H1 (cell line): ENCODE results near the gene AHDC1. TPM values are rescaled to one million over a fixed set of nuclear protein-coding genes. Genes with fewer than 3 reads are reported as not detected.
A peak's percentile ranks its signal among the peaks of the same experiment; 100 is the strongest.

Experiments used
- CTCF ChIA-PET: fragments of 300-600 bp; sonication (Branson Sonifier 250); formaldehyde crosslinking; loops from one replicate; lab custom pipeline; 2021; ENCODE audit not compliant: partially characterized antibody; lab: Charles Lee
- POLR2A ChIA-PET: fragments of 300-600 bp; sonication (Branson Sonifier 250); formaldehyde crosslinking; loops from one replicate; lab custom pipeline; 2021; ENCODE audit warnings: inconsistent platforms; ENCODE audit not compliant: partially characterized antibody; lab: Charles Lee
- DNase-seq, 2 experiments: peaks; one replicate each; pipeline versions ENCODE4 v3.0.0 to v3.0.0-alpha.2; 2010 to 2022; ENCODE audit warnings: low spot score in 2 of 2, low read depth in 1 of 2, mixed read lengths in 1 of 2
- FAIRE-seq: peaks from 2 replicates; lab custom pipeline; 2011; peaks lifted over from hg19 to GRCh38; lab: Jason Lieb, UNC
- H2AFZ ChIP-seq: 2 replicates; pipeline ENCODE4 v1.8.1; 2012; ENCODE audit warnings: low read length, inconsistent platforms
- H2AK5ac ChIP-seq: 2 replicates; pipeline ENCODE4 v1.6.1; 2013; ENCODE audit warnings: low read depth, low read length
- H2BK120ac ChIP-seq: replicated peaks from 2 replicates; pipeline ENCODE3; 2013; ENCODE audit warnings: low read depth, low read length, inconsistent platforms
- H2BK12ac ChIP-seq: 2 replicates; pipeline ENCODE4 v1.6.1; 2013; ENCODE audit warnings: low read depth, low read length
- H2BK15ac ChIP-seq: 2 replicates; pipeline ENCODE4 v1.6.1; 2013; ENCODE audit warnings: low read length
- H2BK20ac ChIP-seq: 2 replicates; pipeline ENCODE4 v1.6.1; 2013; ENCODE audit warnings: low read length
- H2BK5ac ChIP-seq: 2 replicates; pipeline ENCODE4 v1.6.1; 2013; ENCODE audit warnings: low read depth, low read length
- H3K14ac ChIP-seq: 2 replicates; pipeline ENCODE4 v1.6.1; 2013; ENCODE audit warnings: inconsistent platforms; ENCODE audit not compliant: insufficient read length
- H3K18ac ChIP-seq: 2 replicates; pipeline ENCODE4 v1.6.1; 2013; ENCODE audit warnings: low read length; ENCODE audit errors: extremely low read depth
- H3K23ac ChIP-seq: 2 replicates; pipeline ENCODE4 v1.6.1; 2013; ENCODE audit warnings: inconsistent platforms; ENCODE audit not compliant: insufficient read length
- H3K23me2 ChIP-seq: 2 replicates; pipeline ENCODE4 v1.6.1; 2013; ENCODE audit warnings: low read depth, low read length
- H3K27ac ChIP-seq: 2 replicates; pipeline ENCODE4 v1.6.1; 2011; ENCODE audit warnings: low read depth, low read length, inconsistent platforms
- H3K27me3 ChIP-seq, 4 experiments: replicated peaks in 1 of 4; 1 replicate in 1 of 4; 2 replicates in 3 of 4; pipeline versions ENCODE4 v1.6.1 to v1.8.1; 2011 to 2013; ENCODE audit warnings: low read length in 3 of 4, mild to moderate bottlenecking in 3 of 4, inconsistent platforms in 2 of 4, mixed read lengths in 2 of 4, moderate library complexity in 1 of 4; ENCODE audit not compliant: control insufficient read depth in 3 of 4, insufficient read depth in 3 of 4; ENCODE audit errors: extremely low read depth in 1 of 4
- H3K36me3 ChIP-seq, 4 experiments: 2 replicates each; pipeline versions ENCODE4 v1.6.1 to v1.8.1; 2011 to 2013; ENCODE audit warnings: mild to moderate bottlenecking in 4 of 4, low read length in 3 of 4, moderate library complexity in 2 of 4, control low read depth in 1 of 4, inconsistent platforms in 1 of 4; ENCODE audit not compliant: insufficient read depth in 4 of 4, control insufficient read depth in 2 of 4
- H3K4ac ChIP-seq: replicated peaks from 2 replicates; pipeline ENCODE3; 2013; ENCODE audit warnings: low read length, low read depth, mixed read lengths, inconsistent platforms; ENCODE audit not compliant: insufficient read length
- H3K4me1 ChIP-seq, 4 experiments: replicated peaks in 1 of 4; 1 replicate in 1 of 4; 2 replicates in 3 of 4; pipeline versions ENCODE4 v1.6.1 to v1.8.1; 2011 to 2013; ENCODE audit warnings: low read length in 3 of 4, inconsistent platforms in 2 of 4, mixed read lengths in 1 of 4; ENCODE audit not compliant: insufficient read depth in 4 of 4, control insufficient read depth in 3 of 4
- H3K4me2 ChIP-seq, 2 experiments: 2 replicates each; pipeline versions ENCODE4 v1.6.1 to v1.8.1; 2011 to 2013; ENCODE audit warnings: low read depth in 2 of 2, low read length in 2 of 2, control low read depth in 1 of 2, inconsistent platforms in 1 of 2, mild to moderate bottlenecking in 1 of 2; ENCODE audit not compliant: insufficient read depth in 1 of 2
- H3K4me3 ChIP-seq, 4 experiments: fragments of 200-600, 300-600 bp in 1 of 4; sonication (generic), shearing (Covaris generic), sonication (Bioruptor Twin) in 1 of 4; 2 replicates each; pipeline versions ENCODE4 v1.5.1 to v1.8.1; 2011 to 2016; ENCODE audit warnings: low read length in 4 of 4, low read depth in 3 of 4, control low read depth in 2 of 4, inconsistent platforms in 2 of 4, mild to moderate bottlenecking in 2 of 4, mixed read lengths in 1 of 4, moderate library complexity in 1 of 4; ENCODE audit not compliant: insufficient read depth in 2 of 4; ENCODE audit errors: extremely low read depth in 1 of 4
- H3K56ac ChIP-seq: replicated peaks from 2 replicates; pipeline ENCODE3; 2013; ENCODE audit warnings: low read depth, mild to moderate bottlenecking, mixed read lengths, low read length, inconsistent platforms; ENCODE audit not compliant: insufficient read length
- H3K79me1 ChIP-seq: 2 replicates; pipeline ENCODE4 v1.6.1; 2013; ENCODE audit warnings: low read depth, low read length, control low read depth
- H3K79me2 ChIP-seq, 2 experiments: 2 replicates each; pipeline versions ENCODE4 v1.6.1 to v1.8.1; 2012 to 2013; ENCODE audit warnings: low read length in 2 of 2, mild to moderate bottlenecking in 2 of 2, inconsistent platforms in 1 of 2; ENCODE audit not compliant: insufficient read depth in 2 of 2, control insufficient read depth in 1 of 2
- H3K9ac ChIP-seq, 4 experiments: replicated peaks in 1 of 4; 1 replicate in 1 of 4; 2 replicates in 3 of 4; pipeline versions ENCODE4 v1.6.1 to v1.8.1; 2011 to 2013; ENCODE audit warnings: low read depth in 3 of 4, low read length in 3 of 4, control low read depth in 2 of 4, mild to moderate bottlenecking in 2 of 4, moderate library complexity in 2 of 4, inconsistent platforms in 1 of 4; ENCODE audit errors: extremely low read depth in 1 of 4
- H3K9me3 ChIP-seq, 2 experiments: 2 replicates each; pipeline versions ENCODE4 v1.6.1 to v1.8.1; 2012 to 2013; ENCODE audit warnings: mild to moderate bottlenecking in 2 of 2, moderate library complexity in 2 of 2, control low read depth in 1 of 2, inconsistent platforms in 1 of 2, low read depth in 1 of 2, low read length in 1 of 2, mixed read lengths in 1 of 2; ENCODE audit not compliant: insufficient read depth in 2 of 2
- H4K20me1 ChIP-seq, 2 experiments: replicated peaks in 1 of 2; 2 replicates each; pipeline versions ENCODE3 to v1.8.1; 2011 to 2013; ENCODE audit warnings: inconsistent platforms in 2 of 2, low read length in 2 of 2, mild to moderate bottlenecking in 1 of 2; ENCODE audit not compliant: insufficient read depth in 2 of 2, control insufficient read depth in 1 of 2
- H4K5ac ChIP-seq: 2 replicates; pipeline ENCODE4 v1.6.1; 2013; ENCODE audit warnings: low read length, low read depth, mixed read lengths, inconsistent platforms; ENCODE audit not compliant: insufficient read length
- H4K8ac ChIP-seq: 2 replicates; pipeline ENCODE4 v1.8.0; 2013; ENCODE audit warnings: mild to moderate bottlenecking, moderate library complexity, low read length, inconsistent platforms; ENCODE audit not compliant: insufficient read depth; ENCODE audit errors: extremely low read depth
- H4K91ac ChIP-seq: replicated peaks from 2 replicates; pipeline ENCODE3; 2013; ENCODE audit warnings: low read length, mixed read lengths, inconsistent platforms; ENCODE audit not compliant: insufficient read length
- CHD1 ChIP-seq: IDR thresholded peaks from 2 replicates; pipeline ENCODE4 v1.6.1; 2012; ENCODE audit warnings: low read depth, low read length, improper control_type of control experiment
- FOSL1 ChIP-seq: IDR thresholded peaks from 2 replicates; pipeline ENCODE4 v1.6.1; 2011; ENCODE audit warnings: mild to moderate bottlenecking, low read depth, low read length, moderate library complexity; ENCODE audit not compliant: insufficient read depth
- POU5F1 ChIP-seq: IDR thresholded peaks from 2 replicates; pipeline ENCODE4 v1.6.1; 2011; ENCODE audit warnings: low read depth, mild to moderate bottlenecking, low read length, moderate library complexity
- RXRA ChIP-seq: IDR thresholded peaks from 2 replicates; pipeline ENCODE4 v1.6.1; 2011; ENCODE audit warnings: low read depth, mild to moderate bottlenecking, low read length, moderate library complexity; ENCODE audit not compliant: insufficient read depth
- SAP30 ChIP-seq: fragments of 300-600 bp; sonication (generic); IDR thresholded peaks from 2 replicates; pipeline ENCODE4 v1.7.1; 2012; ENCODE audit warnings: low read length, moderate library complexity, mild to moderate bottlenecking, inconsistent platforms; ENCODE audit not compliant: insufficient read depth, insufficient replicate concordance
- TAF1 ChIP-seq: IDR thresholded peaks from 2 replicates; pipeline ENCODE4 v1.6.1; 2011; ENCODE audit warnings: mild to moderate bottlenecking, low read depth, low read length
- TAF7 ChIP-seq: optimal IDR thresholded peaks from 2 replicates; pipeline ENCODE3; 2011; ENCODE audit warnings: low read depth, mild to moderate bottlenecking, inconsistent platforms, low read length, moderate library complexity, borderline replicate concordance
- WGBS, 2 experiments: shearing (Covaris generic) in 1 of 2; methylation state at CpG; one replicate each; pipeline versions ENCODE4 v1.1.6 to v1.1.7; 2013 to 2015; ENCODE audit warnings: low lambda C conversion rate in 2 of 2, mixed read lengths in 2 of 2, inconsistent platforms in 1 of 2, low coverage in 1 of 2, missing lambda C conversion rate in 1 of 2; ENCODE audit not compliant: insufficient replicate concordance in 2 of 2, insufficient coverage in 1 of 2, insufficient read length in 1 of 2; ENCODE audit errors: extremely low coverage in 1 of 2, missing lambda C conversion rate in 1 of 2; 5-methylcytosine and 5-hydroxymethylcytosine counted together
- polyA plus RNA-seq, 7 experiments: library from polyadenylated mRNA; depleted of rRNA in 3 of 7; stranded (reverse) in 5 of 7; unstranded in 2 of 7; fragments of >200 nt in 5 of 7; fragments of 200-250 nt in 2 of 7; gene quantifications; 1 replicate in 5 of 7; 2 replicates in 1 of 7; 4 replicates in 1 of 7; pipeline versions ENCODE4 v1.2.1 to v1.2.3, GENCODE V29; 2011 to 2013; ENCODE audit warnings: missing spikeins in 2 of 7, mixed read lengths in 2 of 7
- total RNA-seq: library from RNA; stranded (reverse); fragmentation: NEBNext Ultra II Directional; extraction: Animal tissue kit (Norgen Biotek cat#: 25700); gene quantifications from 2 replicates; pipeline ENCODE4 v1.2.1, GENCODE V29; 2021
- TF ChIP-seq, protein P1 (sequence below): IDR thresholded peaks from 2 replicates; pipeline ENCODE4 v1.6.1; 2012; ENCODE audit warnings: inconsistent platforms

AHDC1 gene
- total and polyA plus RNA-seq, 2 of the 8 experiments (the other 6 are each of a cell fraction or from before 2014, with no cell fraction given): 4.4 to 35.1 TPM

DNA sequence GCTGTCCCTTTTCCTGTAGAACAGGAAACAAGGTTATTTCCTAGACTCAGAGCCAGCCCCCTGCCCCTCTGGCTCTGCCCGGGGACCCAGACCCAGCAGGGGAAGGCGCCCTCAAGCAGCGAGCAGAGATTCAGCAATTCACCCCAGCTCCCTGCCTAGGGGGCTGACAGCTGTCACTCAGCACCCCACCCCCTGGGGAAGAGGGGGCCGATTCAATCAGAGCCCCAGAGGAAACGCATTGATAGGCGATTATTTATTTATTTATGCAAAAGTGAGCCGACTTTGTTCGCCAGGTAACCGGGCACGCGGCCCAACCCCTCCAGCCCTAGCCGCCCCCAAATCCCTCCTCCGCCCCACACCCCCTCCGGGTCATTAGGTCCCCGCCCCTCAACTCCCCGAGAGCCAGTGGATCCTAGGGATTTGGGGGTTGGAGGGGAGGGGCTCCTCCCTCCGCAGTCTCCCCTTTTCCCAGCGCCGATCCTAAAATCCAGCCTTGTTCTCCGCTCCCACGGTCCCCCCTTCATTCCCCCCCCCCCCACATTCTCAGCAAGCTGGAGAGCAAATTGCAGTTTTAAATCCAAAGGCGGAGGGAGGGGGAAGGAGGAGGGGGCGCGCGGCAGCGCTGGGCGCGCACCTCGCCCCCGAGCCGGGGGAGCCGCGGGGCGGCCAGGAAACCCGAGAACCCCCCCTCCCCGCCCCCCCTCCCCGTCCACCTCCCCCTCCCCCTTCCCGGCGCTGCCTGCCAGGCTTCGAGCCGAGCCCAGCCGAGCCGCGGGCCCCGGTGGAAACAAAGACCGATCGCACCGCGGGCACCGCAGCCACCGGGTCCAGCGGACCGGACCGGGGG is 1.3 kb downstream of the AHDC1 start:
- Histone ChIP-seq H3K56ac (no peak overlapping the region), H3K9me3 (no peaks in the 10 kb centered on the region), H4K91ac (no peak overlapping the region), H2BK5ac (no peak overlapping the region; the same call in 1 of the 2 replicates), H3K9ac (peak overlapping the region in 1 of 4 experiments; percentile 34; a peak in 2 of 7 replicates), H2BK12ac (no peak overlapping the region), H3K23me2 (peaks cover 8% of the 10 kb centered on the region), H3K79me1 (peaks cover 10% of the 10 kb centered on the region; the same call in 1 of the 2 replicates), H2BK120ac (no peak overlapping the region), H3K23ac (no peak overlapping the region), H3K4me1 (peaks cover 35 to 60% (median 49%) of the 10 kb centered on the region in 4 experiments), H2AFZ (no peak overlapping the region), H3K27ac (no peak overlapping the region), H3K36me3 (no peaks in the 10 kb centered on the region), H4K5ac (no peak overlapping the region), H2BK20ac (no peak overlapping the region), H3K27me3 (no peaks in the 10 kb centered on the region), H4K20me1 (peaks cover 13 to 36% of the 10 kb centered on the region in 2 experiments), H3K4me3 (peak overlapping the region; percentile 57 to 82 (median 68)), H2AK5ac (no peak overlapping the region), H3K4ac (no peak overlapping the region), H3K14ac (no peak overlapping the region), H3K4me2 (peak overlapping the region; percentile 74 to 95), H3K18ac (peak overlapping the region; percentile 42; the same call in 1 of the 2 replicates), H2BK15ac (no peak overlapping the region), H3K79me2 (peaks cover 4 to 49% of the 10 kb centered on the region in 2 experiments; a peak in 3 of 4 replicates), H4K8ac (no peak overlapping the region; the same call in 1 of the 2 replicates)
- ChIA-PET CTCF (interaction anchor here (0.9 to 37.8 kb wide), 14 partner anchors 11 to 305 kb away, joined by 3 to 1807 read pairs (median 6); partner anchors contain the start of gene IFI6), POLR2A (interaction anchor here (1.1 to 13.5 kb wide), 6 partner anchors 11 to 220 kb away, joined by 3 to 355 read pairs (median 7); partner anchors contain the start of gene CD164L2)
- FAIRE-seq: no peak
- no peak for TF ChIP-seq CHD1
- no peak for TF ChIP-seq FOSL1
- no peak for TF ChIP-seq TAF1
- no peak for TF ChIP-seq TAF7
- TF ChIP-seq, protein P1, sequence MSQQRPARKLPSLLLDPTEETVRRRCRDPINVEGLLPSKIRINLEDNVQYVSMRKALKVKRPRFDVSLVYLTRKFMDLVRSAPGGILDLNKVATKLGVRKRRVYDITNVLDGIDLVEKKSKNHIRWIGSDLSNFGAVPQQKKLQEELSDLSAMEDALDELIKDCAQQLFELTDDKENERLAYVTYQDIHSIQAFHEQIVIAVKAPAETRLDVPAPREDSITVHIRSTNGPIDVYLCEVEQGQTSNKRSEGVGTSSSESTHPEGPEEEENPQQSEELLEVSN: no peak
- no peak for TF ChIP-seq POU5F1
- peak; percentile 95 for TF ChIP-seq SAP30
- no peak for TF ChIP-seq RXRA
- WGBS, 2 experiments: 2% methylated on average over 14 of the region's 54 CpGs; no CpG with 5 or more reads in 1 of the 2 experiments
- DNase-seq: peak in 1 of 2 experiments; percentile 73
